22Rv1 (cell line): Measurements from ENCODE around the gene ARPC5.

Experiments used
- H3K27ac ChIP-seq: fragments of 450-650 bp; 2 replicates; pipeline ENCODE4 v1.5.1; 2017
- ZFX ChIP-seq: fragments of 450-650 bp; IDR thresholded peaks from 2 replicates; pipeline ENCODE4 v1.6.1; 2017; ENCODE audit warnings: antibody characterized with exemption, borderline replicate concordance
- TF ChIP-seq, protein P1 (sequence below): fragments of 450-650 bp; IDR thresholded peaks from 2 replicates; pipeline ENCODE4 v1.5.1; 2017; ENCODE audit warnings: mild to moderate bottlenecking

The ARPC5 gene

DNA sequence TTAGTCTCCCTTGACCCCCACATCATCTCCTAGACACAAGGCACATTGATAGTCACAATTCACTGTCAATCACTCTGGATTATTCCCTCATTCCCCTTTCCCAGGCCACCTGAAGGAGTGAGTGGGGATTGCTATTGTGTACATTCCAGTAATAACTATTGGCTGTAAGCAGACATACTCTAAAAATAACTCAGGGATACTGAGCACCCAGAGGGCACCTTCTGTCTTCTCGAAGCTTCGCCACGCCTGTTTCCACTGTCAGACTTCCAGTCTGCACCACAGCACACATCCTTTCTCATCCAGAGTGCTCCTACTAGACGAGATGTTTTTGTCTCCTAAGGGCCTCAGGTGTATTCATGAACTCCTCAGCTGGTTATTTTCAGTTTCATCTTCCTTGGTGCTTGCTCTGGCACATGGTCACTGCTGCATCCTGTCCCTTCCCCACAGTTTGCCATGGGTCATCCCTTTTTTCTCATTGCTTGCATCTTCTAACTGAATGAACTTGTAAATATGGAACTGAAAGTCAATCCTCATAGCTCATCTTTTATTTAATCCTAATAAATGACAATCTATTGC is 18.4 kb upstream of the ARPC5 start:
- TF ChIP-seq ZFX = no peak
- TF ChIP-seq, protein P1, sequence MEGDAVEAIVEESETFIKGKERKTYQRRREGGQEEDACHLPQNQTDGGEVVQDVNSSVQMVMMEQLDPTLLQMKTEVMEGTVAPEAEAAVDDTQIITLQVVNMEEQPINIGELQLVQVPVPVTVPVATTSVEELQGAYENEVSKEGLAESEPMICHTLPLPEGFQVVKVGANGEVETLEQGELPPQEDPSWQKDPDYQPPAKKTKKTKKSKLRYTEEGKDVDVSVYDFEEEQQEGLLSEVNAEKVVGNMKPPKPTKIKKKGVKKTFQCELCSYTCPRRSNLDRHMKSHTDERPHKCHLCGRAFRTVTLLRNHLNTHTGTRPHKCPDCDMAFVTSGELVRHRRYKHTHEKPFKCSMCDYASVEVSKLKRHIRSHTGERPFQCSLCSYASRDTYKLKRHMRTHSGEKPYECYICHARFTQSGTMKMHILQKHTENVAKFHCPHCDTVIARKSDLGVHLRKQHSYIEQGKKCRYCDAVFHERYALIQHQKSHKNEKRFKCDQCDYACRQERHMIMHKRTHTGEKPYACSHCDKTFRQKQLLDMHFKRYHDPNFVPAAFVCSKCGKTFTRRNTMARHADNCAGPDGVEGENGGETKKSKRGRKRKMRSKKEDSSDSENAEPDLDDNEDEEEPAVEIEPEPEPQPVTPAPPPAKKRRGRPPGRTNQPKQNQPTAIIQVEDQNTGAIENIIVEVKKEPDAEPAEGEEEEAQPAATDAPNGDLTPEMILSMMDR = no peak
- no peak overlapping the region for H3K27ac ChIP-seq

DNA sequence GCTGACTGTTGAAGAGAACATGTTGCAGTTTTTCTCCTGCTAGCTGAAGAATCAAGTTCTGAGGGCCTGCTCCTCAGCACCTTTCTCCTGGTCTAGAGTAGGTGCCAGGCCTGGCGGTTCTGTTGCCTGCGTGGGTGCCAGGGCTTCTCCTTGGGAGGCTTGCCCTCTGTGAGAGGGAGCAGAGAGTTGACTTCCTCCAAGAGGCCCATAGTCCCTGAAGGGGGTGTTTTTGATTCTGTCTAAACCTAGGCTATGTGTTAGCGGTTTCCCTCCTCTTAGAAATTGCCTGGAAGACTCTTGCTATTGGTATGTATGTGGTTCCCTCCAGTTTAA is 17.8 kb upstream of the ARPC5 start:
- TF ChIP-seq ZFX = no peak
- TF ChIP-seq, protein P1 = no peak
- H3K27ac ChIP-seq = no peak overlapping the region

DNA sequence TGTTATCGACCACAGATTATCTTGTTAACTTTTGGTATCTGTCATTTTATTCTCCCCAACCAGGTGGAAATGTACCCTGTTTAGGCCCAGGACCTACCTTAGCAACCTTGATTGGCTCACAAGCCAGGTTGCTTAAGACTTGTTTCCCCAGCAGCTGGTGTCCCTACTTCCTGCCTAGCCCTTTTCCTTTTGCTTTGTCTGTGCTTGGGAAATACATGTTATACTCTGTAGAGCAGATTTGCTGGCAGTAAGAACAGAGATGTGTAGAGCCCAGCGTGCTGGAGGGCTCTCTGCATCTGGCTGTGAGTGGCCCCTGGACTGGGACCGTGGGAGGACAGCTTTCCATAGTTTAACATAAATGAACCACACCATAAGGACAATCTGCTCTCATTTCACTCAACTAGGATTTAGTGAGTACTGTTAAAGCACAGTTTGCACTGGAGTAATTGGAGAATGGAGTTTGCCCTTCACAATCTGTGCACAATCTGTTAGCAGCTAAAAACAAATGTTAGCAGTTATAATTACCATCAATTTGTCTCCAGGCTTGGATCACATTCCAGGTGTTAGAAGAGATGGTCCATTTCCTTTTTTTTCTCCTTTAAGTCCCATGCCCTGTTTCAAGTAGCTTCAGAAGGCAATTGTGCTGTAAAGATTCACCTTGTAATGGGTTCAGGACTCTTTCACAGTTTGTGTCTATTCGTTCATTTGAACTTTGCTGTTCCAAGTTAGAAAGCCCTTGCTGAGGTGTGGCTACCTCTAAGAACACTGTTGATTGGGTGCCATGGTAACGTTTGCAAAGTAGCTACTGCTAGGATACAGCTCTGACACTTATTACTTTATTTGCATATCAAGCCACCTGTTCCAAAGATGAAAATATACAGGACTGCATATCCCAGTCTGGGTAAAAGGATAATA is 17.2 kb upstream of the ARPC5 start, which contains the start of gene APOBEC4:
Gene APOBEC4, minus strand, starts transcription at position 770 of the 915 bp plus-strand sequence. CDS start 4,535 bp downstream, outside the sequence.
- TF ChIP-seq, protein P1 = no peak
- TF ChIP-seq ZFX = no peak
- no peak within 1 kb of the TSS for H3K27ac ChIP-seq

DNA sequence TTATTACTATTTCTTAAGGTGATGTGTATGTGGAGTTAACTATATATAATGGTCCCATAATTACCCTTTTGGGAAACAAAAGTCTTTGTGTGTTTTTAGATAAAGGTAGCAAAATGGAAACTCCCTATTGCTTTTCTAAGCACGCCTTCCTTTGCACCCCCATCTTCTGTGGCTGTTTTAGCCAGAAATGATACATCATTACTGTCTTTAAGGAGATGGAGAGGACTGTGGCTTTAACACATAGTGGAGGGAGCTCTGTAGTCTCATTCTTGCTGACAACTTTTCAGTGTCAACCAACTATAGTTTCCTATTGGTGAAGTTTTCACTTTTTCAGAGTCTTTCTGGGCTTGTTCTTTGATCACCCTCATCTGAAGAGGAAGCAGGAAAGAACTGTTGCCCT is 16.5 kb upstream of the ARPC5 start:
- TF ChIP-seq, protein P1 = no peak
- no peak for TF ChIP-seq ZFX
- no peak overlapping the region for H3K27ac ChIP-seq

DNA sequence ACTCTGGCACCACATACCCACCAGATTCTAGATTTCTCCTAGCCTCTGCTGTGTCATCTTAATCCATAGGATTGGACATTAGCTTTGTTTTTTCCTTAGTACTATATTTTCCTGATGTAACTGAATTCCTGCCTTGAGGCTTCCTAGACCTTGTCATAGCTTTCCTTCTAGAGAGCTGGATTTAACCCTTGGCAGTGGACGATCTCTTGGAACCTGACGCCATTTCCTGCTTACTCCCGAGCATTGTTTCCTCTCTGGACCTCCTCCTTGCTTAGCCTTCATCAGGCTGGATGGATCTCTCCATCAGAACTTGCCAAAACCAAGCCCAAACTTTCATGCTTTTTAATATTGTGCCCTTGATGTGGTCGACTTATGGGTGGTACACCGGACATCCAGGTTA is 16.0 kb upstream of the ARPC5 start:
- H3K27ac ChIP-seq = no peak overlapping the region

DNA sequence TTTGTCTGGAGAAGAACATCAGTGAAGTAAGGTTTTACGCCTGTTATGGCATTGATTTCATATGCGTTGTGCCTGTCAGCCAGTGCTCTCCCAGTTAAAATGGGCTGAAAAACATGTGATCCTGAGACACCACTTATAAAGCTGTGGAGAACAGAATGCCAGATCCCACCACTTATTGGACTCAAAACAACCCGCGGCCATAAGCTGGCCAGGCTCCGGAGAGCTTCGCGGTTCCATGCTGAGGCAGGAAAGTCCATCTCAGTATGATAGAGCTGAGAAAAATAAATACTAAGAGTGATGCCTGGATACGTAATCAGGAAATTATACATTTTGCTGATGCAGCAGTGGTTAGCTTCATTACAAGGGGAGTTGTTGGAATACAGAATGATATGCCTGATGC is 12.5 kb upstream of the ARPC5 start:
- H3K27ac ChIP-seq = no peak overlapping the region
- TF ChIP-seq ZFX = no peak
- TF ChIP-seq, protein P1 = no peak

More for the DNA sequence above, 16.0 kb upstream of the ARPC5 start:
- TF ChIP-seq, protein P1 = no peak
- no peak for TF ChIP-seq ZFX

DNA sequence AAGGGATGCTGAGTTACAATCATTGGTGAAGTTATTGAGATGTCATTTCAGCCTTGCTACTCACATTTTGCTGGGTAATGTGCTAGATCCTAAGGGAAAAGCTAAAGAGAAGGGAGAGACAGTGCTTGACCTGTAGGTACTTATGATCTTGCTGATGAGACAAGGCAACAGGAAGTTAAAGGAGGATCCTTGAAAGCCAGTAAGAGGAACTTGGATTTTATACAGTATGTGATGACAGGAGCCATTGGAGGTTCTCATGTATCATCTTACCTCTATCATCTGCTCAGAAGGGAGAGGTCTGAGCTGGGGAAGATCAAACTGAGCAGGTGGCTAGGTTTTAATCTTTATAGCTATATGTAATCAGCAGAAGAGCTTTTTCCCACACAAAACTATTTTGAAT is 11.2 kb upstream of the ARPC5 start:
- TF ChIP-seq, protein P1 = no peak
- no peak for TF ChIP-seq ZFX
- H3K27ac ChIP-seq = no peak overlapping the region
